Stimulated activated CD4-positive, alpha-beta T cell treated with anti-CD3 and anti-CD28 coated beads, Interleukin-12 subunit alpha, Interleukin-12 subunit beta, amount 100 ng/mL, for 4 hours (primary cell): ENCODE results near the gene FAH.
"Not testable (repeated sequence)": the region's sequence is repeated elsewhere in the genome, so short reads cannot be mapped to it uniquely, and the experiment has no call there.

Source experiments
- DNase-seq: peaks from one replicate; pipeline ENCODE4 v3.0.0-alpha.2; 2020

The FAH gene

DNA sequence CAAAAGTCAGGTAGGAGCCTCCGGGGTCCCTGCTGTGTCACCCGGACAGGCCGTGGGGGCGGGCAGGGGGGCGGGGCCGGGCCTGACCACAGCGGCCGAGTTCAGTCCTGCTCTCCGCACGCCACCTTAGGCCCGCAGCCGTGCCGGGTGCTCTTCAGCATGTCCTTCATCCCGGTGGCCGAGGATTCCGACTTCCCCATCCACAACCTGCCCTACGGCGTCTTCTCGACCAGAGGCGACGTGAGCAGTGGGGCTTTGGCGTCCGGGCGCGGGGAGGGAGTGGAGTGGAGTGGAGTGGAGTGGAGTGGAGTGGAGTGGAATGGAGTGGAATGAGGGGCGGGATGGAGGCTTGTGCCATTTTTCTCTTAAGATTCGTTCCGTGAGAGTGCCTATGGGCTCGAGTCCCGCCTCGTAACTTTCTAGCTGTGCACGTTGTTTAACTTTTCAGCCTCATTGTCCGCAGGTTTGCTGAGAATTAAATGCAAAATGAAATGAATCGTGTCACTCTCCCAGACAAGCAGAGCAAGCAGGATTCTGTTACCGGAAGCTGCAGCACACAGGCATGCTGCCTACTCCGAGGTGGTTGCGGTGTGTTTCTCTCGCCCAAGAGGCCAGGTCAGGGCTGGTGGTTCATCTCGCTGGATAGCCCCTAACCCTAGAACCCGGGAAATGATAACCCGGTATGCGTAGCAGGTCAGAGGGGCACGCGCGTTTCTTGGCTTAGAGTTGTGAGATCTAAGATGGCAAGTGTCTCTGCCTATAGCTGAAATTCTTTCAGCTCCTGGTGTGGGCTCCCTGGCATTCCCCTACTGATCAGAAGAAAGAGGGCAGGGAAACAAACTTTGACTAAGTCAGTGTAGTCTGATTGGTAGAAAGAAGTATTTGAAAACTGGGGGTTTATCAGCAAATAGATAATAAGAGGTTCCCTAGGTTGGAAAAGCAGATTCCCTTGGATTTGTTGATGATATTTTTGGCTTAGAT is at the start of gene FAH:
TSS of gene FAH (plus strand) at position 104 of the 981 bp plus-strand sequence. CDS start at position 160, 56 bp downstream.
- DNase-seq: peak; percentile 17

GRCh38 chr15:80105193-80105592 is 47.6 kb upstream of the FAH start:
- DNase-seq: no peak

DNA sequence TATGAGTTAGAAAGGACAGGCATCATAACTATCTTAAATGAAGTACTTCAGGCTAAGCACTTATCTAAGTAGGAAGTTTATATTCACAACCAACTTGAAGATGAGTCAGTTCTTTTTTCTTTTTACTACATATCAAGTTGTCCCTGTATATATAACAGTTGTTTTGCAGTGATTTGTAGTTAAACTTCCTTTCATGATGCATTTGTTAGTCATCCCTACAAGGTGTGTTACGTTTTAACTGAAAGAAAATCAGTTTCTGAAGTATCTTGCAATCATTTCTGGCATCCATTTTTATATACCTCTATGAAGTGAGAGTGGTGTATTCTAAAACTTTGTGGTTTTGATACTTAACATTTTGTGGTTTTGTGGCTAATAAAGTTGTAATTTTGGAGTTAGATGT is 47.2 kb upstream of the FAH start:
- no peak for DNase-seq

GRCh38 chr15:80106051-80106450 is 46.7 kb upstream of the FAH start:
- DNase-seq: no peak

DNA sequence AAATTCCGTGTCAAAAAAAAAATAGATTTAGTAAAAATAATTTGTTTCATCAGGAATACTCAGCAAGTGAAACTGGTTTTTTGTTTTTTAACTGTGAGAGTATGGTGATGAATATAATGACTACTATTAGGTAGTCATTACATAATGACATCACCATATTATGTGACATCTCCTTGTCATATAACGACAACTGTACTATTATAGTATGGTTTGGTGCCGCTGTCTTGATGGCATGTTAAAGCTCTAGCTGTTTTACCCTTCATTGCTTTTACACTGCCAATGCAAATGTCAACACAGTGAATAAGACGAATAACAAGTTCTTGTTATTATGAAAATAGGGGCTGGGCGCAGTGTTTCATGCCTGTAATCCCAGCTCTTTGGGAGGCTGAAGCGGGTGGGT is 45.6 kb upstream of the FAH start:
- DNase-seq: no peak

DNA sequence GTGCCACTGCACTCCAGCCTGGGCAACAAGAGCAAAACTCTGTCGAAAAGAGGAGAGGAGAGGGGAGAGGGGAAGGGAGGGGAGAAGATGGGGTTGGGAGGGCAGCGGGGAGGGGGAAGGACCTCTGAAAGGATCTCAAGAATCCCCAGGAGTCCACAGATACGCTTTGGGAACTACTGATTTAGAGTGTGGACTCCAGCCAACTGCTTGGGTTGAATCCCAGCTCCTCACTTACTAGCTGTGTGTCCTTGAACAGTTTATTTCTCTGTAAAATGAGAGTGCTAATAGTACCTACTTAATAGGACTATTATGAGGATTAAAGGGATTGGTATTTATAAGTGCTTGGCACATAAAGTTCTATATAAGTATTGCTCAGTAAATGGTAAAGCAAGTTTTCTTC is 45.0 kb upstream of the FAH start:
- no peak for DNase-seq

- no peak for DNase-seq
Measured at GRCh38 chr15:80109388-80109787, 43.4 kb upstream of the FAH start.

DNA sequence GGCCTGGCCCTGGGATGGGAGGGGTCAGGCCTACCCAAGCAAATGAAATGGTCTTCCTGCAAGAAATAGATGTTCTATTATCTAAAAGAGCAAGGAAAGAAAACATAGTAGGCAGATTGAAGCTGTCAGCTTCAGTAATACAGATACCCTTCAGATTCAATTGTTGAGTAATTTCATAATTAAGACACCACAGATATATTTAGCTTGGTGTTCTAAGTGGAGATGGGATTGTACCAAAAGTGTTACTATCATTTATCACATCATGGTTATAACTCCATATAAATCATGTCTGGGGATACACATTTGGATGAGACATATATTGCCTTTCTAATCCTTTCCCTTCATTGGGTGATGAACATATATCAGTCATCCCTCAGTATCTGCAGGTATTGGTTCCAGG is 41.9 kb upstream of the FAH start:
- no peak for DNase-seq

DNA sequence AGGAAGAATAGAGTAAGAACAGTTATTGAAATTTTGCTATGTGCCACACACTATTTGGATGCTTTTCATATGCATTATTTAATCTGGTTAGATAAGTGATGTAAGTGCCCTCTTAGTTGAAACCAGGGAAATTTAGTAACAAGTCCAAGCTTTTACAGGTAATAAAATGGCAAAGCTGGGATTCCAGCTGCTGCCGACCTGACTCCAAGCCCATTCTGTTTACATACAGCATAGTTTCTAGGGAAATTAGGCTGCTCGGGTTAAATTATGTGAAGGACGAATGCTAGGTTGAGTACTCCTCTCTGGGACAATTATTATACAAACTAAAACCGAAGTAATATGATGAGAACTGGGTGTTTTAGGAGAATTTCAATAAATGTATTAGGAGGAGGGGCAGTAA is 38.7 kb upstream of the FAH start:
- no peak for DNase-seq

DNA sequence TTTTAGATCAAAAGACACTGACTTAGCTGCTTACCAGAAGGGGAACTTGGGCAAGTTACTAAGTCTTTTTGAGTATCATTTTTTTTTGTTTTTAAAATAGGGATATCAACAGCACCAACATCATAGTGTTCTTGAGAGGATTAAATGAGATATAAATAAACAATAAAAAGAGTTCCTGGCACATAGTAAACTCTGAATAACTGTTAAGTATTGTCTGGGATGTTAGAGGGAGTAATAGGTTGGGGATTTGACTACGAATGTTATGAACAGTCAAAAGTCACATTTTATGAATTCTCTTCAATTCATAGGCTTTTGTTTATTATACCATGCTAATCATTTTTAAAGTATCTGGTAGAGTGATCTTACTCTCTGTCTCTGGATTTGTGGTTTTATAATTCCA is 37.8 kb upstream of the FAH start:
- DNase-seq: no peak

DNA sequence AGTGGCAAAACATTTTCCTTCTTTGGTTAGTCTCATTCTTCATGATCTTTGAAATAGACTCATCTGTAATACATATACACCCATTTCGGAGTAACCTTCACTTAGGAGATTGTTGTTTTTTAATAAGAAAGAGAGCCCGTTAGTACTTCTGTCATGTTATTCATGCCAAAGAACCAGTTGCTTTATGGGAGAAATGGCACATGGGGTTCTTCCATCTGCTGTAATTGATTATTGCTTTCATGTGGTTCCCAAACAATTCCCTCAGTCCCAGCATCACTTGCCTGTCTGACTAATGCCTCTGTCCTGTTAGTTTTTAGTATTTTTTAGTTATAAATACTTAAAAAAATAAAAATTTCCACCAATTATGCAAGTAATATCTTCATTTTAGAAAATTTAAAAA is 33.8 kb upstream of the FAH start:
- no peak for DNase-seq

DNA sequence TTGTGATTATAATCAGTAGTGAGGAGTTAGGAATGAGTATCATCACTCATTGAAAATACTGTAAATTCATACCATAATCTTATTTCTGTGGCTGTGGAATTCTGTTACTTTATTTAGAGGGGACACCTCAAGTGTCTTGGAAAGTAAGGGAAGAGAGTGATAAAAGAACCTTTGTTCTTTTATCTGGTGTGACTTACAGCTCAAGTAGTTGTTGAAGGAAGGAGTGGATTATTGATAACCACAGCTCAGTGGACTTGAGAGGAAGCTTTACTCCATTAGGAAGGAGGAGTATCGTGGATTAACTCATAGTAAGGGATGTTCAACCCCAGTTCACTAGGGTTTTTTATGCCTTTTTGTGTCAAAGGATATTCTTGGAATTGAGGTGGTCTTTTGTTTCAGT is 32.2 kb upstream of the FAH start:
- DNase-seq: no peak

DNA sequence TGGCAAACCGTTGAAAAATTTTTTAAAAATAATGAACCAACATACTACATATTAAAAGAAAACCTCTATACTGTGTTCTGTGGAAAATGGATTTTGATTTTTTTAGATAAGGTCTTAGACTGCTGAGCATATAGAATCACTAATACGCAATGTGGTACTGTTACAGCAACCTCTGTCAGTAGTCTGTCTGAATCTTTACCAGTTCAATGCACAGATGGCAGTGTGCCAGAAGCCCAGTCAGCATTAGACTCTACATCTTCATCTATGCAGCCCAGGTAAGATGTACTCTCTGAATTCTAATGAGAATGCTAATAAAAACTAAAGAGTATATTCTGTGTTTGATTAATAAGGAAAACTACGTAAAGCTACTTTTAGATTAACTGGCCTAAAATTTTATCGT is 31.3 kb upstream of the FAH start:
- no peak for DNase-seq

GRCh38 chr15:80123034-80123433 is 29.8 kb upstream of the FAH start:
- no peak for DNase-seq

DNA sequence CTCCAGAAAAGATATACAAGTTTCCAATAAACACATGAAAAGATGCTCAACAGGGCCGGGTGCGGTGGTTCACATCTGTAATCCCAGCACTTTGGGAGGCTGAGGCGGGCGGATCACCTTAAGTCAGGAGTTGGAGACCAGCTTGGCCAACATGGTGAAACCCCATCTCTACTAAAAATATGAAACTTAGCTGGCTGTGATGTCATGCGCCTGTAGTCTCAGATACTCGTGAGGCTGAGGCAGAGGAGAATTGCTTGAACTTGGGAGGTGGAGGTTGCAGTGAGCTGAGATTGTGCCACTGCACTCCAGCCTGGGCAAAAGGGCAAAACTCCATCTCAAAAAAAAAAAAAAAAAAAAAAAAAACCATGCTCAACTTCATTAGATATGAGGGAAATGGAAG is 25.5 kb upstream of the FAH start:
- DNase-seq: not testable (repeated sequence)

DNA sequence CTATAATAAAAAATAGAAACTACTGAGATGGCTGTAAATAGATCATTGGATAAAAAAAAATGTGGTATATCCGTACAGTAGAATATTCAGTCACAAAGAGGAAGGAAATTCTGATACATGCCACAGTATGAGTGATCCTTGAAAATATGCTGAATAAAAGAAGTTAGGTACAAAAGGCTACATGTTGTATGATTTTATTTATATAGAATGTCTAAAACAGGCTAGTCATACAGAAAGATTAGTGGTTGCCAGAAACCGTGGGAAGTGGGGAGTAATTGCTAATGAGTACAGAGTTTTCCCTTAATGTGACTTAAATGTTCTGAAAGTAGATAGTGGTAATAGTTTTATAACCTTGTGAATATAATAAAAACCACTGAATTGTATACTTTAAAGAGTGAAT is 24.9 kb upstream of the FAH start:
- no peak for DNase-seq

- DNase-seq: no peak
Measured at GRCh38 chr15:80132382-80132781, 20.4 kb upstream of the FAH start.

DNA sequence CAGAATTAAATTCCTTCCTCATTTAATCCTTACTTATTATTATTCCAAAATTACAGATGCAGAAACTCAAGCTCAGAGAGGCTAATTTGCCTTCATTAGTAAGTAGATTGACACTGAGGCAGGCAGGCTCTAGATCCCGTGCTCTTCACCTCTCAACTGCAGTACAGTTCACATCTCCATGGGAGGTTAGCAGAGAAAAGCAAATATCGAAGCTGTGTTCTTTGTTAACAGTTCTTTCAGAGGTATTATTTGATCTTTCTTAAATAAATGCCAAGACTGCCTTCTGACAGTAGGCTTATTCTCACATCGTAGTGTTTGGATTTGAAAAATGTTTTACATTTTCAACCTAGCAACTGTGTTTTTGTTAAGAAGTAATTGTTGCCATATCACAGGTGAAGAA is 15.9 kb upstream of the FAH start:
- no peak for DNase-seq

DNA sequence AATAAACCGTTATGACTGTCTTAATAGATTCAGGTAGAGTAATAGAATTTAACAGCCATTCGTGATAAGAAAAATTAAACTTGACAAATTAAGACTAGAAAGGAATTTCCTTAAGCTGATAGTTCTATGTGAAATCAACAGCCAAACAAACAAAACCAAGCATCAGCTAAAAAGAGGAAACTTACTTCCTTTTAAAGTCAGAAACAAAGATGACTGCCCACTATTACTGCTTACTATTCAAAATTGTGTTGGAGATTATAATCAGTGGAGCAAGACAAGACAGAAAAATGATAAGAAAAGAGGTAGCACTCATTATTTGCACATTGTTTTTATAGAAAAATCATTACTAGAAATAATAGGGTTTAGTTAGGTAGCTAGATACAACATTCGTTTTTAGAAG is 13.8 kb upstream of the FAH start:
- no peak for DNase-seq

DNA sequence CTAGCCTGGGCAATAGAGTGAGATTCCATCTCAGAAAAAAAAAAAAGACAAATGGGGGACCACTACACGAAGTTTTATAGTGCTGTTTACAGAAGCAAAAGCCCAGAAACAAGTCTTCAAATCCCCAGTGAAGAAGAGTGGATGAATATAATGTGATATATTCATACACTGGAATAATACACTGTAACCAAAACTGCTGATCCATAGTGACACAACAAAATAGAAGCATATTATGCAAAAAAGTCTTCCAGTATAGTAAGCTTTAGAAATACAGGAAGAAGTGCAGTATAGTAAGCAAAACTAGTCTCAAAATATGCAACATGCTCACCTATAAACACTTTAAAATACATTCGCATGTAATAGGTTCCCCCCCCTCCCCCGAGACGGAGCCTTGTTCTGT is 11.9 kb upstream of the FAH start:
- DNase-seq: no peak

- no peak for DNase-seq
Measured at GRCh38 chr15:80141916-80142598, 10.7 kb upstream of the FAH start.

GRCh38 chr15:80142646-80143045 is 10.2 kb upstream of the FAH start:
- DNase-seq: no peak

- no peak for DNase-seq
Measured at GRCh38 chr15:80151148-80151547, 1.7 kb upstream of the FAH start.

- DNase-seq: no peak
Measured at GRCh38 chr15:80151576-80151975, 1.2 kb upstream of the FAH start.
